Activated naive CD8-positive, alpha-beta T cell treated with anti-CD3 and anti-CD28 coated beads, Interleukin-2, amount 50 U/mL, for 24 hours (primary cell): ENCODE measurements around the gene IGF1R.
A peak's percentile ranks its signal among the peaks of the same experiment; 100 is the strongest.

ENCODE experiments used
- ATAC-seq: fragments of 150-1000 bp; cut with Tn5 transposase; one replicate; pipeline ENCODE4 v1.10.0; 2021
- DNase-seq: peaks from one replicate; pipeline ENCODE4 v3.0.0; 2021
- H3K27ac Mint-ChIP-seq: one replicate; pipeline ENCODE4 v1.8.0; 2021; ENCODE audit warnings: mild to moderate bottlenecking, mixed read lengths
- H3K27me3 Mint-ChIP-seq: one replicate; pipeline ENCODE4 v1.8.0; 2021; ENCODE audit warnings: mixed read lengths
- H3K36me3 Mint-ChIP-seq: one replicate; pipeline ENCODE4 v1.8.0; 2021; ENCODE audit warnings: low read depth, mixed read lengths
- H3K4me1 Mint-ChIP-seq: one replicate; pipeline ENCODE4 v1.8.0; 2021; ENCODE audit warnings: mixed read lengths
- H3K4me3 Mint-ChIP-seq: one replicate; pipeline ENCODE4 v1.8.0; 2021; ENCODE audit warnings: mild to moderate bottlenecking, moderate library complexity, mixed read lengths
- H3K9me3 Mint-ChIP-seq: one replicate; pipeline ENCODE4 v1.8.0; 2021; ENCODE audit warnings: mixed read lengths

The IGF1R gene

GRCh38 chr15:98699591-98700424 lies 51.5 kb downstream of the IGF1R start:
- Mint-ChIP-seq H3K9me3 (no peaks in the 10 kb centered on the region), H3K4me1 (peaks cover 46% of the 10 kb centered on the region), H3K27me3 (no peaks in the 10 kb centered on the region), H3K36me3 (peaks cover 3% of the 10 kb centered on the region), H3K27ac (no peak overlapping the region), H3K4me3 (no peak overlapping the region)
- ATAC-seq (peak; percentile 68), DNase-seq (no peak)

- no peak for DNase-seq
- no peak for ATAC-seq
- Mint-ChIP-seq H3K27ac (no peak overlapping the region), H3K36me3 (peaks cover 3% of the 10 kb centered on the region), H3K4me1 (peaks cover 45% of the 10 kb centered on the region), H3K9me3 (no peaks in the 10 kb centered on the region), H3K27me3 (no peaks in the 10 kb centered on the region), H3K4me3 (no peak overlapping the region)
These were observed 52.2 kb downstream of the IGF1R start for GRCh38 chr15:98700519-98700918.

GRCh38 chr15:98703126-98703685 lies 54.9 kb downstream of the IGF1R start:
- ATAC-seq = no peak
- H3K27me3 Mint-ChIP-seq = no peaks in the 10 kb centered on the region
- no peak for DNase-seq
- peaks cover 5% of the 10 kb centered on the region for H3K36me3 Mint-ChIP-seq
- no peak overlapping the region for H3K27ac Mint-ChIP-seq
- peaks cover 35% of the 10 kb centered on the region for H3K4me1 Mint-ChIP-seq
- no peaks in the 10 kb centered on the region for H3K9me3 Mint-ChIP-seq
- H3K4me3 Mint-ChIP-seq = no peak overlapping the region

GRCh38 chr15:98705070-98705469 lies 56.7 kb downstream of the IGF1R start:
- Mint-ChIP-seq H3K36me3 (peaks cover 15% of the 10 kb centered on the region), H3K9me3 (no peaks in the 10 kb centered on the region), H3K4me3 (no peak overlapping the region), H3K4me1 (peaks cover 16% of the 10 kb centered on the region), H3K27me3 (no peaks in the 10 kb centered on the region), H3K27ac (no peak overlapping the region)
- no peak for ATAC-seq
- DNase-seq = no peak

DNA sequence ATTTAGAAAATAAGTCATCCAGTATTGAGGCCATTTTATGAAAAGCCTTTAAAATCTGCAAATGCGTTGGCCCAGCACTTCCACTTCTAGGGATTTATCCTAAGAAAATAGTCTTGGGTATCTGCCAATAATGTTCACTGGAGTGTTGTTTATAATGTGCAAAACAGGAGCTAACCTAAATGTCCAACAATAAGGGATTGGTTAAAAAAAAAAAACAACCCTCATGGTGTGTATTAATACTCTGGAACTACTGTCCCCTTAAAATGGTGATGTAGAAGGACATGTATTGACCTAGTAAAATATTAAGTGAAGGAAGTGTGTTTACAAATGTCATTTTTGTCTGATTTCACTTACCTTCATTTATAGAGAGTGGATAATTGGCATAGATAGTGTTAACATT lies 58.0 kb downstream of the IGF1R start:
- DNase-seq (no peak), ATAC-seq (no peak)
- no peaks in the 10 kb centered on the region for H3K27me3 Mint-ChIP-seq
- no peaks in the 10 kb centered on the region for H3K9me3 Mint-ChIP-seq
- H3K4me1 Mint-ChIP-seq = peaks cover 7% of the 10 kb centered on the region
- H3K27ac Mint-ChIP-seq = no peak overlapping the region
- peaks cover 21% of the 10 kb centered on the region for H3K36me3 Mint-ChIP-seq
- H3K4me3 Mint-ChIP-seq = no peak overlapping the region

DNA sequence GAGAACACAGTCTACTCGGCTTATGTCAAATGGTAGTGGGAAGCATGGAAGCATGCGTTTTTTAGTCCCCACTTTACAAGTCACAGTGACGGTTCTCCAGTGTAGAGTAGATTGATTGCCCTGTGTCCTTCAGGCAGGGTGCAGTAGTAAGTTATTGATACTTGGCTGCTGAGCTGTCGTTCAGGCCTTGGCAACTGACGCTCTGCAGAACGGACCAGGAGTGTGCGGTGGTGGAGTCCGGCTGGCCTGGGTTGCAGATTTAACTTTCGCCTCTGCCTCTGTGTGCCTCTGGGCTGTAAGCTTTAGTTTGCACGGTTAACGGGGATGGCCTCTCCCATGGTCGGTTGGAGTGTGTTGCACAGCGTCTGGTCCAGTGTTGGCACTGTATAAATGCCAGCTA lies 58.6 kb downstream of the IGF1R start:
- Mint-ChIP-seq H3K4me3 (no peak overlapping the region), H3K9me3 (peaks cover 5% of the 10 kb centered on the region), H3K4me1 (peaks cover 7% of the 10 kb centered on the region), H3K27me3 (no peaks in the 10 kb centered on the region), H3K27ac (no peak overlapping the region), H3K36me3 (peaks cover 25% of the 10 kb centered on the region)
- ATAC-seq (no peak), DNase-seq (no peak)

GRCh38 chr15:98708037-98708590 lies 59.8 kb downstream of the IGF1R start:
- DNase-seq (no peak), ATAC-seq (no peak)
- Mint-ChIP-seq H3K27ac (no peak overlapping the region), H3K36me3 (peaks cover 29% of the 10 kb centered on the region), H3K9me3 (peaks cover 9% of the 10 kb centered on the region), H3K27me3 (no peaks in the 10 kb centered on the region), H3K4me1 (peaks cover 8% of the 10 kb centered on the region), H3K4me3 (no peak overlapping the region)

- Mint-ChIP-seq H3K27ac (no peak overlapping the region), H3K27me3 (no peaks in the 10 kb centered on the region), H3K4me3 (no peak overlapping the region), H3K4me1 (peaks cover 38% of the 10 kb centered on the region), H3K9me3 (peaks cover 9% of the 10 kb centered on the region), H3K36me3 (peaks cover 29% of the 10 kb centered on the region)
- no peak for DNase-seq
- no peak for ATAC-seq
These were observed 63.5 kb downstream of the IGF1R start for GRCh38 chr15:98711810-98712209.

- no peak for DNase-seq
- H3K27me3 Mint-ChIP-seq = no peaks in the 10 kb centered on the region
- peaks cover 42% of the 10 kb centered on the region for H3K4me1 Mint-ChIP-seq
- H3K36me3 Mint-ChIP-seq = peaks cover 28% of the 10 kb centered on the region
- peaks cover 9% of the 10 kb centered on the region for H3K9me3 Mint-ChIP-seq
- peak overlapping the region; percentile 25 for H3K27ac Mint-ChIP-seq
- no peak for ATAC-seq
- no peak overlapping the region for H3K4me3 Mint-ChIP-seq
These were observed 64.7 kb downstream of the IGF1R start for GRCh38 chr15:98712845-98713584.

- peaks cover 22% of the 10 kb centered on the region for H3K36me3 Mint-ChIP-seq
- no peak overlapping the region for H3K4me3 Mint-ChIP-seq
- H3K27ac Mint-ChIP-seq = peak overlapping the region; percentile 25
- no peaks in the 10 kb centered on the region for H3K27me3 Mint-ChIP-seq
- DNase-seq (no peak), ATAC-seq (no peak)
- H3K4me1 Mint-ChIP-seq = peaks cover 43% of the 10 kb centered on the region
- H3K9me3 Mint-ChIP-seq = peaks cover 9% of the 10 kb centered on the region
These were observed 65.3 kb downstream of the IGF1R start for GRCh38 chr15:98713585-98714001.

- Mint-ChIP-seq H3K27me3 (no peaks in the 10 kb centered on the region), H3K4me1 (peaks cover 50% of the 10 kb centered on the region), H3K4me3 (no peak overlapping the region), H3K9me3 (peaks cover 9% of the 10 kb centered on the region), H3K27ac (no peak overlapping the region), H3K36me3 (peaks cover 16% of the 10 kb centered on the region)
- DNase-seq (no peak), ATAC-seq (no peak)
These were observed 66.6 kb downstream of the IGF1R start for GRCh38 chr15:98714922-98715321.

DNA sequence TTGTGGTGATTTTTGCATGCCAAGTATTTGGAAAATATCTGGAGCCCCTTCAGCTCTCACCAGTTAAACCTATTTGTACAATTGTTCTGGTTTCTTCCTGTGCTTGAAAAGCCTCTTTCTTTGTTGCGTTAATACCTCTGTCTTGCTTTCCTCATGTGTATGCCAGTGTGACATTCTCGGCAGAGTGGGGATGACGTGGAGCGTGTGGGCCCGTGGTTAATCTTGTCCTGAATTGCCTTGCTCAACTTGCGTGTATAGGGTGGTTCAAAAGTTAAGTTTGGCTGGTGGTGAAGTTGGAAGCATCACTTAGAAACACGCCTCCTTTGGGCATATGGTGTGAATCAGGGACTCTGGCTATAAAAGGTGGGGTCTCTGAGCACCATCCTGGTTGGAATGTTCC lies 67.1 kb downstream of the IGF1R start:
- Mint-ChIP-seq H3K27ac (no peak overlapping the region), H3K4me3 (no peak overlapping the region), H3K4me1 (peaks cover 54% of the 10 kb centered on the region), H3K27me3 (no peaks in the 10 kb centered on the region), H3K9me3 (peaks cover 9% of the 10 kb centered on the region), H3K36me3 (peaks cover 16% of the 10 kb centered on the region)
- no peak for DNase-seq
- no peak for ATAC-seq

- H3K4me1 Mint-ChIP-seq = peaks cover 60% of the 10 kb centered on the region
- H3K4me3 Mint-ChIP-seq = no peak overlapping the region
- peak overlapping the region; percentile 45 for H3K27ac Mint-ChIP-seq
- H3K27me3 Mint-ChIP-seq = no peaks in the 10 kb centered on the region
- H3K9me3 Mint-ChIP-seq = peaks cover 9% of the 10 kb centered on the region
- ATAC-seq = no peak
- peaks cover 14% of the 10 kb centered on the region for H3K36me3 Mint-ChIP-seq
- no peak for DNase-seq
These were observed 67.6 kb downstream of the IGF1R start for GRCh38 chr15:98715890-98716443.

DNA sequence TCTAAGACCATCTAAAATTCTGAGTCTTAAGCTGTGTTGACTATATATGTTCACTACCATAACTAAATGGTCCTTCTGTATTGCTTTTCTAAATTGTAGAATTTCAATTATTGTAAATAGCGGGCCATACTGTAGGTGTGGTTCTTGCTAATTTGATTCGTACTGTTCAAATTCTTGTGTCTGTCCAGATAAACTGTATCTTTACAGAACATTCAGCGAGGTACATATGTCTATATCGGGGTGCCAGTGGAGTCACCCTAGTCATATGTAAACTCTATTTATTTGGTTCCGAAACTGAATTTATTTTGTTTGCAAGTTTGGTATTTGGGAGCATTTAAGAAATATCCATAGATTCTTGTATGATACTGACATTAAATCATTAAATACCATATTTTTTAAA lies 69.0 kb downstream of the IGF1R start:
- Mint-ChIP-seq H3K27ac (no peak overlapping the region), H3K27me3 (no peaks in the 10 kb centered on the region), H3K9me3 (peaks cover under 1% of the 10 kb centered on the region), H3K4me3 (no peak overlapping the region), H3K36me3 (peaks cover 3% of the 10 kb centered on the region), H3K4me1 (peaks cover 73% of the 10 kb centered on the region)
- no peak for ATAC-seq
- no peak for DNase-seq
